H7 (cell line): ENCODE measurements around the gene ST8SIA5. TPM values are rescaled to one million over a fixed set of nuclear protein-coding genes. Genes with fewer than 3 reads are reported as not detected.

Experiments used
- DNase-seq: peaks from one replicate; pipeline ENCODE4 v3.0.0; 2012
- H3K27me3 ChIP-seq: 2 replicates; pipeline ENCODE4 v1.6.0; 2011; ENCODE audit warnings: mild to moderate bottlenecking, low read length; ENCODE audit not compliant: control insufficient read depth, insufficient read depth
- H3K36me3 ChIP-seq: replicated peaks from 2 replicates; pipeline ENCODE4 v1.5.1; 2011; ENCODE audit warnings: low read length; ENCODE audit not compliant: control insufficient read depth, insufficient read depth
- H3K4me3 ChIP-seq: 2 replicates; pipeline ENCODE4 v1.5.1; 2011; ENCODE audit warnings: low read depth, mild to moderate bottlenecking, control low read depth, low read length, moderate library complexity; ENCODE audit not compliant: insufficient read depth
- total RNA-seq: library from RNA; depleted of rRNA; stranded (reverse); fragments of >200 nt; shearing (Covaris generic); gene quantifications from 2 replicates; pipeline ENCODE4 v1.2.3, GENCODE V29; 2014

The ST8SIA5 gene
- total RNA-seq, 1 experiment from 2014 or later, result 0.38 TPM

- no peak overlapping the region for H3K4me3 ChIP-seq
- DNase-seq, result no peak
- H3K36me3 ChIP-seq, result no peaks in the 10 kb centered on the region
- H3K27me3 ChIP-seq, result no peaks in the 10 kb centered on the region; the same call in 1 of the 2 replicates
Measured at GRCh38 chr18:46711444-46711863, 45.4 kb downstream of the ST8SIA5 start.

GRCh38 chr18:46706968-46707367 lies 49.9 kb downstream of the ST8SIA5 start:
- Histone ChIP-seq H3K27me3 (no peaks in the 10 kb centered on the region), H3K36me3 (no peaks in the 10 kb centered on the region), H3K4me3 (no peak overlapping the region)
- no peak for DNase-seq

- no peaks in the 10 kb centered on the region for H3K27me3 ChIP-seq
- DNase-seq, result peak; percentile 82
- no peak overlapping the region for H3K4me3 ChIP-seq
- H3K36me3 ChIP-seq, result no peaks in the 10 kb centered on the region
Measured at GRCh38 chr18:46705521-46705920, 51.3 kb downstream of the ST8SIA5 start.

- no peaks in the 10 kb centered on the region for H3K27me3 ChIP-seq
- DNase-seq, result no peak
- H3K36me3 ChIP-seq, result no peaks in the 10 kb centered on the region
- H3K4me3 ChIP-seq, result no peak overlapping the region
Measured at GRCh38 chr18:46704816-46705215, 52.0 kb downstream of the ST8SIA5 start.

GRCh38 chr18:46704189-46704588 lies 52.7 kb downstream of the ST8SIA5 start:
- no peak overlapping the region for H3K4me3 ChIP-seq
- no peaks in the 10 kb centered on the region for H3K27me3 ChIP-seq
- H3K36me3 ChIP-seq, result no peaks in the 10 kb centered on the region
- DNase-seq, result no peak

- no peak for DNase-seq
- Histone ChIP-seq H3K36me3 (no peaks in the 10 kb centered on the region), H3K4me3 (no peak overlapping the region), H3K27me3 (no peaks in the 10 kb centered on the region)
Measured at GRCh38 chr18:46702471-46702870, 54.4 kb downstream of the ST8SIA5 start.

GRCh38 chr18:46700066-46700824 lies 56.6 kb downstream of the ST8SIA5 start:
- Histone ChIP-seq H3K4me3 (no peak overlapping the region), H3K36me3 (no peaks in the 10 kb centered on the region), H3K27me3 (no peaks in the 10 kb centered on the region)
- no peak for DNase-seq

GRCh38 chr18:46696702-46697101 lies 60.2 kb downstream of the ST8SIA5 start:
- DNase-seq, result no peak
- Histone ChIP-seq H3K27me3 (no peaks in the 10 kb centered on the region), H3K36me3 (no peaks in the 10 kb centered on the region), H3K4me3 (no peak overlapping the region)

- Histone ChIP-seq H3K27me3 (no peaks in the 10 kb centered on the region), H3K36me3 (no peaks in the 10 kb centered on the region), H3K4me3 (no peak overlapping the region)
- no peak for DNase-seq
Measured at GRCh38 chr18:46696268-46696667, 60.6 kb downstream of the ST8SIA5 start.

GRCh38 chr18:46693996-46694395 lies 62.9 kb downstream of the ST8SIA5 start:
- no peak for DNase-seq
- H3K36me3 ChIP-seq, result no peaks in the 10 kb centered on the region

GRCh38 chr18:46688853-46689525 lies 67.9 kb downstream of the ST8SIA5 start:
- no peak overlapping the region for H3K4me3 ChIP-seq
- no peak for DNase-seq
- H3K36me3 ChIP-seq, result no peaks in the 10 kb centered on the region
- H3K27me3 ChIP-seq, result no peaks in the 10 kb centered on the region

More at GRCh38 chr18:46693996-46694395, 62.9 kb downstream of the ST8SIA5 start:
- Histone ChIP-seq H3K4me3 (no peak overlapping the region), H3K27me3 (no peaks in the 10 kb centered on the region)

GRCh38 chr18:46686186-46686585 lies 70.7 kb downstream of the ST8SIA5 start:
- Histone ChIP-seq H3K4me3 (no peak overlapping the region), H3K36me3 (no peaks in the 10 kb centered on the region), H3K27me3 (no peaks in the 10 kb centered on the region)
- no peak for DNase-seq

- Histone ChIP-seq H3K27me3 (no peaks in the 10 kb centered on the region), H3K36me3 (no peaks in the 10 kb centered on the region), H3K4me3 (no peak overlapping the region)
- no peak for DNase-seq
Measured at GRCh38 chr18:46683252-46683651, 73.6 kb downstream of the ST8SIA5 start.

GRCh38 chr18:46680784-46681695 lies 75.8 kb downstream of the ST8SIA5 start:
- H3K4me3 ChIP-seq, result no peak overlapping the region
- H3K36me3 ChIP-seq, result no peaks in the 10 kb centered on the region
- no peaks in the 10 kb centered on the region for H3K27me3 ChIP-seq
- DNase-seq, result no peak
